Measurements from ENCODE around the gene CYTH2.

The CYTH2 gene

DNA sequence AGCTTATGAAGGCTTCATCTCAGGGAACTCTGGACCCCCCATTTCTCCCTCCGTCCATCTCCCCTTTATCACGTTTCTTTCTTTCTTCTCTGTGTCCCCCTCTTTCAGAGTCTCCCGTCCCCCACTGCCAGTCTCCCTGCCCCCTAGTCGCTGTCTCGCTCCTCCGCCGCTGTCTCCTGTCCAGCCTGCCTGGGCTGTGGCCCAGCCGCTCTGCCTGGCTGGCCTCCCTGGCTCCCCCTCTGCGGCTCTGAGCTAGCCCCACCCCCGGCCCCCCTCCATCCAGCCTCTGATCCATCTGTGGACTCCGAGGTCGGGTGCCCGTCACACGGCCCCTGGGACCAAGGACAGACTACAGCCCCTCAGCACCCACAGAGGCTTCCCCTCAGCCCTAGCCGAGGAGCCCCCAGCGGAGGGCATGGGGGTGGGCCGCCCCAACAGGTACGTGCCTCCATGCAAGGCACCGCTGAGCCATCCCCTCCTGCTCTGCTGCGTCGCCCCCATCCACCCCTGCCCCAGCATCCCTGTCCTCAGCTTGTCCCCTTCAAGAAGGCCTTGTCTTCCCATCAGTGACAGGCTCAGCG is 14.9 kb upstream of the CYTH2 start:
- no peak for DNase-seq

- no peak for DNase-seq
These were observed 13.8 kb upstream of the CYTH2 start, which contains the start of gene KCNJ14 for GRCh38 chr19:48455171-48455907. KCNJ14 (plus strand) TSS chr19:48455574; CDS start chr19:48461725, 6,151 bp downstream.

DNA sequence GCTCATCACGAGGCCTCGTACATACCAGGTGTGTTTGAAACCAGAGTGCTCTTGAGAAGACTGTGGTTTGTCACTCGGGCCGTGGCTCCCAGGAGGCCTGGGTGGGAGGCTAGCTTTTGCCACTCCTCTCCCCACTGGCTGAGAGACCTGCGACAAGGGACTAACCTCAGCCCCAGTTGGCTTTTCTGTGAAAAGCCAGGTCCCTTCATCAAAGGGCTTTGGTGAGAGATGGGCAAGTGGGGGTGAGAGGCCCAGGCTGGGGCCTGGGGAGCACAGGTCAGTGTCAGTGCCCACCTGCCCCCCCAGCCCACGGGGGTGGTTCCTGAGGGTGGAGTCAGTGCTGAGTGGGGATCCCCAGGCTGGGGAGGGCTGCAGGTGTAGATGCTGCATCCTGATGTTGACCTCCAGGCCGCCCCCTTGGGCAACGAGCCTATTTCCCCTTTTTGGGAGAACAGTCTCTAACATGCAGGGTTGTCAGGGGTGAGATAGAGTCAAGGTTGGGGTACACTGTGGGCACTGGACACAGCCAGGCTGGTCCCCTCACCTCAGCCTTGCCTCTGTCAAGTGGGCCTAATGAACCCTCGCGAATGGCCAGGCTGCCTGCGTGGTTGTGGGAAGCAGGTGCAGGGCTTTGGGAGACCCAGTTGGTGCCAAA is 13.1 kb upstream of the CYTH2 start:
- DNase-seq = no peak

- no peak for DNase-seq
These were observed 12.3 kb upstream of the CYTH2 start for GRCh38 chr19:48456864-48457263.

DNA sequence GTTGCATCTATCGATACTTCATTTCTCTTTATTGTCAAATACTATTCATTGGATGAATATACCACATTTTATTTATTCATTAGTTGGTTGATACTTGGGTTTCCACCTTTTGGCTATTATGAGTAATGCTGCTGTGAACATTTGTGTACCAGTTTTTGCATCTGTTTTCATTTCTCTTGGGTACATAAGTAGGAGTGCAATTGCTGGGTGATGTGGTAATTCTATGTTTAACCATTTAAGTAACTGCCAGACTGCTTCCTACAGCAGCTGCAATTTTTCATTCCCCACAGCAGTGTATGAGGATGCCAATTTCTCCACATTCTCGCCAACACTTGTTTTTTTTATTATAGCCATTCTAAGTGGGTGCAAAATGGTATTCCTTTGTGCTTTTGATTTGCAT is 11.2 kb upstream of the CYTH2 start:
- no peak for DNase-seq

GRCh38 chr19:48461651-48461981 is 7.6 kb upstream of the CYTH2 start:
- DNase-seq = no peak

GRCh38 chr19:48461982-48462655 is 7.0 kb upstream of the CYTH2 start:
- no peak for DNase-seq

DNA sequence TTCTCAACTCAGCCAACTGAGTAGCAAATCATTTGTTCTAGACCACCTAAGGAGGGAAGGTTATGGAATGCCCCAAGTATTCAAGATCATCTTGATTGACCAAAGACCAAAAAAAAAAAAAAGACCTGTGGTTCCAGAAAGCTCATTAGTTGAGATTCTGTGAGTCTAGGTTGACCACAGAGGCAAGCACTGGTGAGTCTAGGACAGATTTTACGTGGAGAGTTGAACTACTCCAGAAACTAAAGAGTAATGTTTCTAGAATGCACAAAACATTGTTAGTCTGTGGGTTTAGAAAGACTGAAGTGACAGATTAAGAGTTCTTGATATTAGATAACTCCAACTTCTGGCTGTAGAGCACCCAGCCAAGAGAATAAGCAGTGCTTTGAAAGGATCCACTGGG is 4.0 kb upstream of the CYTH2 start:
- DNase-seq = no peak

DNA sequence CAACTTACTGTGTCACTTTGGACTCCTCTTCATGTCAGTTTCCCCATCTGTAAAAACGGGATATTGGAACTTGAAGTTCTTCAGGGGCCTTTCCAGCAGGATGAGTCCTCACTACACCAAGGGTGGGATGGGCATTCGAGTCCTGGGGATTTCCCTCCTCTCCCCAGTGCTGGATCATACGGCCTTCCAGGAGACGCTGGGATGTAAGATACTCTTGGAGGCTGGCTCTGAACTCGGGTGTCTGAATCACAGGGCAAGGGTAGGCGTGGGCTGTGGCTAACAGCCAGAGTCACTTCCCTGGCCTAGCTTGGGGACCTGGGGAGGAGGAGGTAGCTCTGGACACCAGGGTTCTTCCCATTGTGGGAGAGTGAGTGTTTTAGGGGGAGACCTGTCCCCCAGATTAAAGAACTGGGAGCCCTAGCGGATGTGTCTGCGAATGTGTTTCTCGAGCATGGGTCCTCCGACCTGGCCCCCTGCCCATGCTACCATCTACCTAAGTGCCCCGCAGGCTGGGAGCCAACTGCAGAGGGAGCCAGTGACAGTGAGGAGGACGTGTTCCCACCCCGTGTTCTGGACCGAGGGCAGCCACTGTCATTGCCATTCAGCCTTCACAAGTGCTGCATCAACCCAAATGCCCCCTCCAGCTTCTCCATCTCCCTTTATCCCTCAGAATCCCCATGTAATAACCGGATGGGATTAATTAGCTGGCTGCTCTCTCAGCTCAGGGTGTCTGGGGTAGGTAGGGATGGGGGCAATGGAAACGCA is 2.4 kb upstream of the CYTH2 start:
- DNase-seq = no peak

DNA sequence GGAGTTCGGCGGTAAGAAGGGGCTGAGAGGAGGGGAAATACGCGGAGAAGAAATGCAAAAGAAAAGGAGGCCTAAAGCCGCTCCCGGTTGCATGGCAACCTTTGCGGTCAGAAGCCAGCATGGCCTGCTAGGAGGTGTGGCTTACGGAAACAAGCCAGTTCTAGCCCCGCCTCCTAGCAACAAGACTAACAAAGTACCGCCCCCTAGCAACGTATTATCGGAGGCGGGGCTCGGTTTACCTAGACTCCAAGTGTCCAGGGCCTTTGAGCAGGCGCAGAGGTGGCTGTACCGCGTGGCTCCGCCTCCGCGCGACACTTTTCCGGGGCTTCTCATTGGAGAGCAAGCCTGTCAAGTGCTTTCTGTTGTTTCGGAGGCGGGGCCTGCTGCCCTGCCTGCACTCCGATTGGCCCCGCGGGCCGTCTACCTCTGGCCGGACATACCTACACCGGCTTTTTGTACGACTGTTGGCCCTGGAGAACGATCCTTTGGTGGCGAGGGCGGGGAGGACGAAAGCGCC is 339 bp upstream of the CYTH2 start:
- DNase-seq = peak; percentile 99

DNA sequence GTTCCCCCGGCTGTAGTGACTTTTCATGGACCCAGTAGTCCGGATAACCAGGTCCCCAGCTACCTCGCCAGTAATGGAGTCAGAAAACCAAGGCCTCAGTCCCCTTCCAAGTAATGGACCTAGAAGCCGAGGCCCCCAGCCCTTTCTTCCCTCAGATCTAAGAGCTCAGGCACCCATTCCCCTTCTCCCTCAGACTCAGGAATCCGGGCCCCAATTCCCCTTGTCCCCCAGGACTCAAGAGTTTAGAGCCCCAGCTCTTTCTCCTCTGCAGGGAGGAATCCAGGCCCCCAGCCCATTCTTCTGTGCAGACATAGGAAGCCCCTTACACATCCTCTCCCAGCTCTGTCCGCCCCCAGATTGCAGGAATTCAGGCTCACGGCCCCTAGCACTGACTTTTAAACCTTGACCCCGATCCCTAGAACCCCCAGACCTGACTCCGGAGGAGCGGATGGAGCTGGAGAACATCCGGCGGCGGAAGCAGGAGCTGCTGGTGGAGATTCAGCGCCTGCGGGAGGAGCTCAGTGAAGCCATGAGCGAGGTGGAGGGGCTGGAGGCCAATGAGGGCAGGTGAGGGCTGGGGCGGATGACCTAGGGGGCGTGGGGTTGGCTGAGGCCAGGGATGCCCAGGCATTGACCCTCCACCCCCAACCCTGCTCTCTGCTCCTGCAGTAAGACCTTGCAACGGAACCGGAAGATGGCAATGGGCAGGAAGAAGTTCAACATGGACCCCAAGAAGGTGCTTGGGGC is 938 bp downstream of the CYTH2 start:
- no peak for DNase-seq

DNA sequence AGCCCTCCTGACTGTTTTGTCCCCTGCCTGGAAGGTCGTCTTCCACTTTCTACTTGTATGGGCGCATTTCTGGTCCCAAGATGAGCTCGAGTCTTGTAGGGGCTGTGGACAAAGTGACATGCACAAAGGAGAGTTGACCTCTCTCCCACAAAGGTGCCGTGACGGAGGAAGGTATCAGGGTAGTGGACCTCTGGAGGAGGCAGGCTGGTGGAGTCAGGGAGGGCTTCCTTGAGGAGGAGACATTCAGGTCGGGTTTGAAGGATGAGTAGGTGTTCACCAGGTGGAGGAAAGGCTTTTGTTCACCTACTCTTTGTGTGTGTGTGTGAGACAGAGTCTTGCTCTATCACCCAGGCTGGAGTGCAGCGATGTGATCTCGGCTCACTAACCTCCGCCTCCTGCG is 1.7 kb downstream of the CYTH2 start:
- DNase-seq = no peak

GRCh38 chr19:48471836-48472235 is 2.7 kb downstream of the CYTH2 start:
- DNase-seq = no peak

- no peak for DNase-seq
These were observed 4.2 kb downstream of the CYTH2 start for GRCh38 chr19:48473161-48473966.

GRCh38 chr19:48474084-48474592 is 5.0 kb downstream of the CYTH2 start:
- DNase-seq = no peak

GRCh38 chr19:48475369-48476068 is 6.3 kb downstream of the CYTH2 start:
- DNase-seq = no peak

GRCh38 chr19:48476176-48476575 is 7.0 kb downstream of the CYTH2 start:
- DNase-seq = no peak

- no peak for DNase-seq
These were observed 8.0 kb downstream of the CYTH2 start for GRCh38 chr19:48477067-48477685.

DNA sequence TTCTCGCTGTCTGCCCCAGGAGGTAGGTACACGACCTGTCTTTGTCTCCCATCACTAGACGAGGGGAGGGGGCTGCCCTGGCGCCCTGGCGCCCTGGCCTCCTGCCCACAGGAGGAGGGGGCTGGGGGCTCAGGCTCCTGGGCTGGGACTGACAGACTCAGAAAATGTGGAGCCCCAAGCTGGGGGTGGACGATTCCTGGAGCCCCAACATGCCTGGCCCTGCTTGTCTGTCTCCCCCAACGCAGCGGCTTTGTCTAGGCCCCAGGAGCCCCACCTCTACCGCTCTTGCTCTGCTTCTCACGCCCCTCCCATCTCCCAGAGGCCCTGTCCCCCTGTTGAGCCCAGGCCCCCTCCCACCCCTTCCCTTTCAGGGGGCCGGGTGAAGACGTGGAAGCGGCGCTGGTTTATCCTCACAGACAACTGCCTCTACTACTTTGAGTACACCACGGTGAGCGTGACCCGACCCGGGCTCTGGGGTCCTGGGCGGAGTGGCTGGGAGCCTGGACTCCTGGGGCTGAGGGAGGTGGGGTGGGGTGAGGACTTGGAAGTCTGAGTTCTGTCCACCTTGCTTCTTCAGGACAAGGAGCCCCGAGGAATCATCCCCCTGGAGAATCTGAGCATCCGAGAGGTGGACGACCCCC is 8.6 kb downstream of the CYTH2 start:
- DNase-seq = no peak

Data from effector CD4-positive, alpha-beta T cell (primary cell).